Stimulated activated CD4-positive, alpha-beta T cell treated with anti-CD3 and anti-CD28 coated beads, TNF-alpha, amount 100 ng/mL, for 48 hours (primary cell): ENCODE results near the gene TBL1X.

Source experiments
- DNase-seq, 3 donors: peaks; one replicate each; pipeline ENCODE4 v3.0.0-alpha.2; 2020; ENCODE audit warnings: low read depth in 3 of 3

TBL1X gene

DNA sequence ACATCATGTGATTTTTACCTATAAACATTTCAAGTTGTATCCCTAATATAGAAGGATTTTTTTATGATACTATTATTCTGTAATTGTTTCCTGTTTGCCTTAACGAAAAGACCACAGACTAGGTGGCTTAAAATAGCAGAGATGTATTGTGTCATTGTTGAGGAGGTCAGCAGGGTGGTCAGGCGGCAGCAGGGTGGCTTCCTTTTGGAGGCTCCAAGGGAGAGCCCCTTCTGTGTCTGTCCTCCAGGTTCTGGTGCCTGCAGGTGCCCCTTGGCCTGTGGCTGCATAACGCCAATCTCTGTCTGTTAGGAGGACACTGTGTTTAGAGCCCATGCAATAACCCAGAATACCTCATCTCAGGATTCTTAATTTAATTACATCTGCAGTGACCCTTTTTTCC, 118.1 kb downstream of the TBL1X start:
- DNase-seq = no peak

DNA sequence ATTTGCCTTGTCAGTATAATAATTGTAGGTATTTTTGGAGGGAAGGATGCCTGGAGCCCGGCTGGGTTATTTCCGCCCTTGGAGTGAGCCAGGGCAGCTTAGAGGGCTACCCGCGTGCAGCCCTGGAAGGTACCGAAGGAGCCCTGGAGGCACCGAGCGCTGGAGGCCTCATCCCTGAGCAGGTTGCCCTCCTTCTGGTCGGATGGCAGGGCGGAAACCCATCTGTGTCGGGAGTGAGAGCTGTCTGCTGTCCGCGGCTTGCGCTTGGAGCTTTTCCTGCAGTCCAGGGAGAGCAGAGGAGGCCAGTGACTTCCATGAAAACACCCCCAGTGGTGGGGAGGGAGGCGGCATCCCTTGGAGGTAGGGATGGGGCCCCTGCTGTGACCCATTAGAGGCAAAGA, 122.1 kb downstream of the TBL1X start:
- no peak for DNase-seq

DNA sequence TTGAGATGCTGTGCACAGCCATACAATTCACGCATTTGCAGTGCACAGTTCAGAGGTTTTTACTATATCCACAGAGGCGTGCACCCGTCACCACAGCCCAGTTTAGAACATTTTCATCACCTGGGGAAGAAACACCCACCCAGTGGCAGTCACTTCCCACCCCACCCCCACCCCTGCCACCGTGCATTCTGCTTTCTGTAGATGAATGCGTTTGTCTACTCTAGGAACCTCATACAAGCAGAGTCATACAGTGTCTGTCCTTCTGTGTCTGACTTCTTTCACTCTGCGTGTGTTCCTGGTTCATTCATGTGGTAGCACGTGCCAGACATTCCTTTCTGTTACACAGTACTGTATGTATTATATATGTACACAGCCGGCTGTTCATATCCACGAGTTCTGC, 122.8 kb downstream of the TBL1X start:
- no peak for DNase-seq

DNA sequence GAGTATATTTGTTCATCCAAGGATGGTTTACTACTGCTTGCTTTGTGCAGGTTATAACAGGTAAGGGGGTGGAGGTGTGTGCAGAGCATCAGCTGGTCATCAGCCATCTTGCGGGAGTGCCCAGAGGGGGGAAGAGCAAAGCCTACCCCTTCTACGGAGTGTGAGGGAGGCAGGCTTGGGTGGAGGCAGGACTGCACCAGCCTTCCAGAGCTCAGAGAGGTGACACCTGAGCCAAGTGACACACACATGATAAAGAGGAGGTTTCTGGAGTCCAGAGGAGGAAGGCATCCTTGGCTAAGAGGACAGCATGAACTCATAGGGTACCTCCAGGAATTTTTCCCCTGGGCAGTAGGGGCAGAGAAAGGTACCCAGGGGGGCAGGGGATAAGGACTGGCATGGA, 126.6 kb downstream of the TBL1X start:
- DNase-seq = no peak

DNA sequence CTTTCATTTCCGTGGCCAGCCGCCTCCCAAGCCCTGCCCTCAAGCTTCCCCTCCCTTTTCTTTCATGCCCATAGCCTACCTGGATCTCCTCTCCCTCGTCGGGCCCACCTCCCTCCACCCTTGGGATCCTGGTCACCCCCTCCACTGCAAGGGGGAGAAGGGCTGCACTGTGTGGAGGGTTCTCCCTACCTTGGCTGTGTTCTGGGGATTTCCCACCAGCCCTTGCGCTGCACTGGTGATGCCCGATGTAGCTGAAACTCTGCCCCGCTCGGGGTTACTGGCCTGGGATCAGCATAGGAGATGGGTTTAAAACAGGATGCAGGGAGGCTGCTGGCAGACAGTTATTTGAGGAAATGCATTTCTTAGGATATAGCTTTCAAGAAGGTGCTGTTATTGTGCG, 128.9 kb downstream of the TBL1X start:
- no peak for DNase-seq

DNA sequence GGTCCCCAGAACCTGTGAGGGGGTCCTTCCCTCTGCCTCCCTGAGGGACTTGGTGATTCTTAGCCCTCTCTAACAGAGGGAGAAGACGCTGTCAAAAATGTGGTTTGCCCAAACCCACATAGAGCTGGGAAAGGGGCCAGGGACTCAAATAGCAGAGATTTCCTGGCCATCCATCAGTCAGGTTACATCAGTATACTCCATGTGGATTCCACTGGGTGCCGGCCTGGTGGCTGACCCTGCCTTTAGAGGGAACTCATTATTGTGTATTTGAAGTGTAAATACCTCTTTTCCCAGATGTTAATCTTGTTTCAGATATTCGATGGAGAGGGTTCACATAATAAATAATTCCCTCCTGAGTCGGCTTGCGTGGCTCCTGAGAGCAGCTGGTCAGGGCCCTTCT, 130.3 kb downstream of the TBL1X start:
- no peak for DNase-seq

DNA sequence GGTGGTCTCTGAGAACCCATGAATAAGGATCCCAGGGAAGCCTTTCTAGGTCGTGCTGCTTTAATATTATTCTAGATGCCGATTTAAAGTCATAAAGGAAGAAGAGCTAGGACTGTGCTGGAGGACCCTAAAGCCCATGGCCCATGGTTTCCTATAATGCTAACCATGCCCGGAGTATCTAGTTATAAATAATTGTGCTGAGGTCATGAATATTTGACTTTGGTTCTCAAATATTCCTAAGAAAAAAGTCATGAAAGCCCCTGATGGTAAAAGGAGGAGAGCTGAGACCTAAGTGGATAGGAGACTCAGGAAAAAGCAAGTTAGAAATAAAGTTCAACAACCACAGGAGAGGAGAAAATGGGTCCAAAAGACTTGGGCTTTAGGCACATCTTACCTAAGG, 132.0 kb downstream of the TBL1X start:
- no peak for DNase-seq

DNA sequence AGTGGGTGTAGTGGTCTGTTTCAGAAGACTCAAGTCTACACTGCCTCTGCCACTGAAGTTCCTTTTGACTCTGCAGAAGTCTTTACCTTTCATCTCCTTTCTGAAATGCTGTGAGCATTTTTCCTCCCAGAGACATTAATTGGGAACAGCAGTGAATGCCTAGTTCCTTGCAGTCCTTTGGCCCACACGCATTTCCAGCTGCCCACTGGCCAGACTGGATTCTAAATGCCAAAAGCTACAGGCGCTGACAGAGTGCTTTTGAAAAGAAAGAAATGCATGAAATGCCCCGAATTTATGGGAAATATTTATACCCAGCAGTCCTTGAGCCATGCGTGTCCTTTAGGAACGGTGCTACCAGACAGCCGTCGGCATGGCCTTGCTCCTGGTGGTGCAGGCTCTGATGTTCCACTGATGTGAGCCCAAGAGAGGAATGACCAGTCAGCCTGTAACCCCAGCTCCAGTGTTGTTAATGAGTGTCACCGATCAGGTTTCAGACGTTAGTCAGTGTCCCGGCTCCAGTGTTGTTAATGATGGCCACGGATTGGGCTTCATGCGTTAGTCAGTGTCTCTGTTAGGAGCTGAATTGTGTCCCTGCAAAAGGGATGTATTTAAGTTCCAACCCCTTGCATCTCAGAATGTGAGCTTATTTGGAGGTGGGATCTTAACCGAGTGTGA, 132.6 kb downstream of the TBL1X start:
- DNase-seq = no peak

DNA sequence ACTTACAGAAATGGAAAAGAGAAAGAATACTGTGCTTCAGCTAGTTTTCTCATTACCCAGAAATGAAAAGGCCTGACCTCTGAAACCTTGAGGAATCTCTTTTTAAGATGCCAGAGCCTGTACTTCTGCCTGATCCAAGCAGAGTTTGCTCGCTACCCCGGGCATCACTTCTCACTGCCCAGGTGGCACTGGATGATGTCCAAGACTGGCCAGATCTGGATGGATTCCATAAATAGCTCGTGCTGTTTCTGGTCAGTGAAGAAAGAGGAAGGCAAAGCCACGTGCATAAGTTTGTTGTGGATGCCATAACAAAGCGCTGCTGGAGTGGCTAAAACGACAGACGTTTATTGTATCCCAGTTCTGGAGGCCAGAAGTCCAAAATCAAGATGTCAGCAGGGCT, 133.5 kb downstream of the TBL1X start:
- no peak for DNase-seq

DNA sequence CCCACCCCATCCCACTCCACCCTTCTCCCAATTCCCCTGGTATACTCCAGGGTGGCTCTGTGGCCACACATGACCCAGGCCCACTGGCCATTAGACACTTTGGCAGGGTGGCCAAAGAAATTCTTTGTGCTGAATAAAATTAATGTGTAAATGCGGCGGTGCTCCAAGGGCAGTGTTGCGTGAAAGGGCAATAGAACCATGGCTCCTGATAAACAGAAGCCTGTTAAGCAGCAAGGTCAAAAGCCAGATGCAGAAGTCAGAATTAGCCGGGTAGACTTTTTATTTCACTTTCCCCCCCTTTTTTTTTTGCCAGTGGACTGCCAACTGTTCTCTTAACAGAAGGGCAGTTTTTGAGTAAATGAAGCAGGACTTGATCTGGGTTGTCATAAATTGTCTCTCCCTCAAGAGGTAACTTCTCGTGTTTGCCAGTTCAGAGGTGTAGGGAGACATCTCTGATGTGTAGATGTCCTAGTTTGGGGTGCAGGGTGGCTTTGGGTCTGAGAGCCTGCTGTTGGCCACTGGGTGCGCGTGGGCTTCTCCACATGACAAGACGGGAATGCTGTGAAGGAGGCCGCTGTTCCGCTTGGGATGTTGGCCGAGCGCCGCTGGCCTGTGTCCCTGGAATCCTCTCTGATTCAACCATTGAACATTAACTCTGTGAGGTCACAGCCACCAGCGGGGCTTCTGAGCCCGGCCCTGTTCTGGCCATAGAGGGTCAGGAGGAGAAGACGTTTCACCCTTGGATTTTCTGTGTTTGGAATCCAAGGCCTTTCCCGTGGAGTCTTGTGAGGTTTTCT, 139.5 kb downstream of the TBL1X start:
- no peak for DNase-seq

DNA sequence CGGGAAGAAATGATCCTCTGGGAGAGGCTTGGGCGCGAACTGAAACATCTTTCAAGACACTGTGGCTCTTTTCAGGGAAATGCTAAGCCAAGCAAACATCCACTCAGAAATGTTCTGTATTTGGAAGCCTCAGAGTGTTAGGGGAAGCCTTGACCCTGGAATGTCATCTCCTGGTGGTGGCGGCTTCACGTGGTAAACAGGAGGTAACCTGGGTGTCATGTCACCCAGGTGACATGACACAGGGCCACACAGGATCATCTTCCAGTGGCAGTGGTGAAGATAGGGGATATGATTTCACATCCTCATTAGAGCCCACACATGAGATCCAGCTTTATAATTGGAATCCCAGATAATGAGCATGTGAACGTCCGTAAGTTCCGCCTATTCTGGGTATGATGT, 140.0 kb downstream of the TBL1X start:
- no peak for DNase-seq

DNA sequence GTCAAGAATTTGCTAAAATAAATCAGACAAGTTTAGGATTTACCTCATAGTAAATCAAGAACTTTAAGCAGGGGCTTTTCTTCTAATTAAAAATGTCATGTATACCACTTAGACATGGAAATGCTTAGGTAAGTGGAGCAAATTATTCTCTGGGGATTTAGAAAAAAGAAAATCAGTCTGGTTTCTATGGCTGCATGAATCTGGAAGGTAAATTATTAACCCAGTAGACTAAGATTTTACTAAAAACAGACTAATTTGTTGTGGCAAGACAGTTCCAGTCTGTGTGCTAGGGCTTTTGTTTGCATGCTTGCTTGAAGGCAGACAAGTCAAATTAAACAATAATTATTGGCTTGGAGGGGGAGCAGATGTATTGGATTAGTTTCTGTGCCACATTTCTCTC, 140.6 kb downstream of the TBL1X start:
- no peak for DNase-seq

DNA sequence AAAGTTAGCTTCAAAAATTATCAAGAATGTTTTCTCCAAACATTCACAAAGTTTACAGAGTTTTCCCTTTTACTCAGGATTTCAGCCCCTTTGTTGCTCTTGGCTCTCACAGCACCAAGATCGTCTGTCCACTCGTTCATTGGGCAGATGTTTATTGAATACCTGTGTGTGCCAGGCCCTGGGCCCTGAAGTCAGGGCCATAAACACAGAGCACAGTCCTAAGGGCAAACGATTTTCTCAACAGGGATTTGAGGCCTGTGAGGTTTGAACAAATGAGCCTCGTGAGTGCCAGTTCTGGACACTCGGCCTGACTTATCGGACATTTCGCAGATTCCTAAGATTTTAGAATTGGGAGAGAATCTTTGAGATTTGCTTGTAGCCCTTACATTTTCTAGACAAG, 142.1 kb downstream of the TBL1X start:
- DNase-seq = no peak

DNA sequence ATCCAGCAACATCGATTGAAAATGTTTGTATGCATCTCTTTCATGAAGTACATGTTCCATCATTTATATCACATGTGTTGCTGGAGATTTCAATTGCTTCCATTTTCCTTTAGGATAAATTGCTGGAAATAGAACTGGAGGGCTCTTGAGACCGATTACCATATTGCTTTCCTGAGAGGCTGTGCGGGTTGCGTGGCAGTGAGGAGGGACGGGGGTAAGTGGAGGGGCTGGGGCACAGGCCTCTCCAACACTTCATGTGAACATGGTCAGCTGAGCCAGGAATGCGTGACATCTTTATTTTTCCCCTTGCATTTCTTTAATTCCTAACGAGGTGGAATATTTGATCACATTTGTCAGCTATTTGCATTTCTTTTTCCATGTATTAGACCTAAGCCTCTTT, 144.6 kb downstream of the TBL1X start:
- DNase-seq = no peak

DNA sequence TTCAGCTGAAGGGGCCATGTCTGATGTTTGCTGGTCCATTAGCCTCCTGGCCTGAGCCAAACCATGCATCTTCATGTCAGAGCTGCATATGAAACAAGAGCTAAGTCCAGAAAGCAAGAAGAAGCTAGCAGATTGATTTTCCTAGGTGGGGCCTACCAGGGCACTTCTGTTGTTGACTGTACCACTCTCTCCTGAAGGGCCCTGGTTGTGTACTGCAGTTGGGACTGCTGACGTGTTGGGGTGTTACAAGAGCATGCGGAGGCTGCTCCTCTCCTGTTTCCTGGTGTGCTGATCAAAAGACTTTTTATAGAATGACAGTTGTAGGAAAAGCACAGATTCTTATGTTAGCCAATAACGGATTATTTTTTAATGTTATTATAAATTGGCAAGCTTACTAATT, 145.1 kb downstream of the TBL1X start:
- DNase-seq = no peak

DNA sequence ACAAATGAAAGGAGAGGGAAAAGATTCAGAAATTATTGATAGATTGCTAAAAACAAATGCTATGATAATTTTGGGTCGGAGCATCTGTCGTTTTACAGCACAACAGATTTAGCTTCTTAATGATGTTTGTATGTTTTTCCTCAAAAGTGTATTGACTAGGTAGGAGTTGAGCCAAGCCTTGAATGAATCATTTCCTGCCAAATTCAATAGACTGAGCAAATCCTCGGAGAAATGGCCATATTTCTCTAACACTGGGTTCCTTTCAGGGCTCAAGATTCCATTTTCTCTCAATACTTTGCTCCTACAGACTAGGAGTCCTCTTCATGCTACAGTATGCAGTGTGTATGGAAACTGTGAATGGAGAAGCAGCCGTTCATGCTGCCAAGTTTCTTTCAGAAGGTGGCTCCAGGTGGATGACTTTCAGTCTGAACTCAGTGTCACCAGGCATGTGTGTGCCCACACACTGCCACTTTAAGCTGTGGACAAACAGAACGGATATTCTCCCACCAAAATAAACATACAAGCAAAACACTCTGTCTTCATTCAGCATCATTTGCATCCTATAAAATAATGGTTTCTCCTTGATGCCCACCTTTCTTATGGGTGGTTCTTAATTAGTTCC, 146.0 kb downstream of the TBL1X start:
- no peak for DNase-seq

DNA sequence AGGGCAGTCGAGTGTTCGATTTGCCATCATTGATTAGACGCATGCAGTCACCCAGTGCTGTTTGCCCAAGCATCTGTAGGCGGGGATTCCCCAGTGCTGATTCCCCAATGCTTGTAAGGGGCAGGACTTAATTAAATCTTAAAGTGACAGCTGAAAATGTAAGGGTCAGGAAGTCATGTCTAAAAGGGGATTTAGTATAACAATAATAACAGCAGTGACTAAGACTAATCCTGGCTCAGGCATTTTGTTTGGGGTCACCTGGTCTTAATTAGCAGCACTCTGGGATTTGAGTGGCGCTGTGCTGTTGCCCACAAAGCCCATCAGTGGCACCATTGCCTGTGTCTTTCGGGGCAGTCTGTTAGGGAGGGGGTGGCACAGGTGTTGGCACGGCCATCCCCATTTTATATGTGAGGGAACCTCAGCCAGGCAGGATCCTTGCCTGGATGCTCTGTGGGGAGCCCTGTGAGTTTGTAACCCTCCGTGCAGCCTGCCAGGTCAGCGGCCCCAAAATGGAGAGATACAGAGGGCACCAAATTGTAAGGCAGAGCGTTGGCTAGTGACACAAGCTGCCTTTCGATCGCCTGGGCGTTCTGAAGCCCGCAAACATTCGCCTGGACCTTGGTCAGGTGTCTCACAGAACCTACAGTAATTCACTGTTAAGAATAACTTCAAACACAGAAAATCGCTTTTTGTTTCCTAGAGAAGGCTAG, 146.7 kb downstream of the TBL1X start:
- DNase-seq = no peak

DNA sequence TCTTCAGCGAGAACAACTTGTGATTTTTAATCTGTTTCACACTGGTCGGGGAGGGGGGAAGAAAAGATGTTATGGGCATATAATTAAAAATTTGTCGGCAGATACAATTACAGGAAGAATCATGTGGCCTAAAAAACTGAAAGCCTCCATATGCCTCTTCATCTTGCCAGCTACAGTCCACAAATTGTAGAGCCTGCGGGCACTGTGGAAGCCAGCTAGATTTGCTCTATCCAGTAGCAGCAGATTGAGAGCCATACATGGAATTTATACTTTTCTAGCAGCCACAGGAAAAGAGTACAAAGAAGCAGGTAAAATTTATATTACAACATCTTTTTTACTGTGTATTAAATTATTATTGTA, 147.3 kb downstream of the TBL1X start:
- no peak for DNase-seq

DNA sequence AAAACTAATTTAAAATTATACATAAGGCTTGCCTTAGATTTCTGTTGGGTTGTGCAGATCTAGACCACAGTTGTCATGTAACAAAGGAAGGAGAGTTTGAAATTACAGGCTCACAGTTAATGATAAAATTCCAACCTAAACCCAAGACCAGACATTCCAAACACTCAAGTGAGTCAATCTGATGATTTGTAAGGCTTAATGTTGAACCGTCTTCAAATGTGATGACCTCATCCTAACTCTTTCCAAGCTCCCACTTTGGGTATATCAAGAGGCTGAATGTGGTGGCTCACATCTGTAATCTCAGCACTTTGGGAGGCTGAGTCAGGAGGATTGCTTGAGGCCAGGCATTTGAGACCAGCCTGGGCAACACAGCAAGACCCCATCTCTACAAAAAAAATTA, 149.2 kb downstream of the TBL1X start:
- no peak for DNase-seq

DNA sequence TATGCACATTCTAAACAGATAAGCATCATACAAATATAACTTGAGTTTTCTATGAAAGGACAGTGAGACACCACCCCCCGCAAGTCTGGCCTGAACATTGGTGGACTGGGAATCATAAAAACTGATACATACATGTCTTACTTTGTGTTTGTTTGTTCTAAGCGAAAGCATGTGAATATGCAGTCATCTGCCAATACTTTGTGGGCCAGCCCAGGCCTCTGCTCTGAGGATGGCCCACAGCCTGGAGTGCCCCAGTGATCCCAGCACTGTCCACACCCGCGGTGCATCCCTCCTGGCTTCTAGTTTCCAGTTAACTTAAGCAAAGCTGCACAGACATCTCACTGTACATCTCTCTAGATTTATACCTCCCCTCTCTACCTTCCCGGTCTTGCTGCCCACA, 154.3 kb downstream of the TBL1X start:
- DNase-seq = no peak

DNA sequence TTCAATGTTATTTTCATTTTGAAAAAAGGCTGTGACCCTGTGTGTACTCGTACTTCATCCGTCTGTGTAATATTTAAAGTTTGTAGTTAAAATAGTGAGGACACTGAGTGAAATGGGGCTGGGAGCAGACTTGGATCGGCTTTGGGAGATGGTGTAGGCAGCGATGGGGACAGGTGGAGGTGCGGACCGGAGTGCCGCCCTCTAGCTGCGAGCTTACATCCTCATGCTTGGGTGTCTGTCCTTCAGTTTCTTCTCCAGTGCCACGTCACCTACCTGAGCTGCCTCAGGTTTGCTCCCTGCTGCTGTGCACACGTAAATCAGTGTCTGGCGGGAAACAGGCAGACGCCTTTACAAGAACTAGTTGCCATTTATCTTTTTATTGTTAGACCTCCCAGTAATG, 154.7 kb downstream of the TBL1X start:
- DNase-seq = no peak

DNA sequence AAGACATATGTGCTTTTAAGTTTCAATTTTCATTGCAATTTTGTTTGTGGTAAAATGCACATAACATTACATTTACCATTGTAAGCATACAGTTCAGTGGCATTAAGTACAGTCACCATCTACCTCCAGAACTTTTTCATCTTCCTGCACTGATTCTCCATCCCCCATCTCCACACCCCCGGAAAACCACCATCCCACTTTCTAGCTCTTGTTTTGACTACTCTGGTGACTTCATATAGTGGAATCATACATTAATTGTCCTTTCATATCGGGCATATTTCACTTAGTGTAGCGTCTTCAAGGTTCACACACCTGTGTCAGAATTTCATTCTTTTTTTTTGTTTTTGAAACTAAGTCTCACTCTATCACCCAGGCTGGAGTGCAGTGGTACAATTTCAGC, 157.3 kb downstream of the TBL1X start:
- peak in 2 of 3 donors; percentile 2 to 4 for DNase-seq

DNA sequence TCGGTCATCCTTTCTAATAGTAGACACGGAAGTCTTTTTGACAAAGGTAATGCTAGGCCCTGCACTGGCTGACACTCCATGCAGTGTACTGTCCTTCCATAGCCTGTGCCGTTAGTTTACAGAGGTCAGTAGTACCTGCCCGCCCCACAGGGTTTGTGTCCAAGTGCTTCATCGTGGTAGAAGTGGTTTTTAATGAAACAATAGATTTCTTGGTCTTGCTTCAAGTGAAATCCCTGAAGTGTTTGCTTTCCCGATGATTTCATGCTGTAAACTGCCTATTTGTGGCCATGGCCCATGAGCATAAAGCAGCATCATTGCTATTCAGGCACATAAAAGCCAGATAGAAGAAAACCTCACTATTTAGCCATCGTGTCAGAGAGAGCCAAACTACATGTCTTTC, 161.5 kb downstream of the TBL1X start:
- DNase-seq = no peak
